GM18951 (cell line): ENCODE data around the gene ENO2.
"Not testable (repeated sequence)": the region's sequence is repeated elsewhere in the genome, so short reads cannot be mapped to it uniquely, and the experiment has no call there.

ENCODE experiments used
- POLR2A ChIP-seq: IDR thresholded peaks from 4 replicates; pipeline ENCODE4 v1.6.1; 2011; ENCODE audit warnings: mild to moderate bottlenecking; ENCODE audit not compliant: insufficient read length, insufficient read depth; ENCODE audit errors: extremely low read depth
- in situ Hi-C: fragments of 300-500 bp; cut with MboI; formaldehyde crosslinking; loops from one replicate; pipeline ENCODE4 v1.12.0; 2022; ENCODE audit warnings: low sequenced_read_pairs, mixed read lengths, inconsistent platforms; ENCODE audit not compliant: unreplicated experiment

Gene ENO2

DNA sequence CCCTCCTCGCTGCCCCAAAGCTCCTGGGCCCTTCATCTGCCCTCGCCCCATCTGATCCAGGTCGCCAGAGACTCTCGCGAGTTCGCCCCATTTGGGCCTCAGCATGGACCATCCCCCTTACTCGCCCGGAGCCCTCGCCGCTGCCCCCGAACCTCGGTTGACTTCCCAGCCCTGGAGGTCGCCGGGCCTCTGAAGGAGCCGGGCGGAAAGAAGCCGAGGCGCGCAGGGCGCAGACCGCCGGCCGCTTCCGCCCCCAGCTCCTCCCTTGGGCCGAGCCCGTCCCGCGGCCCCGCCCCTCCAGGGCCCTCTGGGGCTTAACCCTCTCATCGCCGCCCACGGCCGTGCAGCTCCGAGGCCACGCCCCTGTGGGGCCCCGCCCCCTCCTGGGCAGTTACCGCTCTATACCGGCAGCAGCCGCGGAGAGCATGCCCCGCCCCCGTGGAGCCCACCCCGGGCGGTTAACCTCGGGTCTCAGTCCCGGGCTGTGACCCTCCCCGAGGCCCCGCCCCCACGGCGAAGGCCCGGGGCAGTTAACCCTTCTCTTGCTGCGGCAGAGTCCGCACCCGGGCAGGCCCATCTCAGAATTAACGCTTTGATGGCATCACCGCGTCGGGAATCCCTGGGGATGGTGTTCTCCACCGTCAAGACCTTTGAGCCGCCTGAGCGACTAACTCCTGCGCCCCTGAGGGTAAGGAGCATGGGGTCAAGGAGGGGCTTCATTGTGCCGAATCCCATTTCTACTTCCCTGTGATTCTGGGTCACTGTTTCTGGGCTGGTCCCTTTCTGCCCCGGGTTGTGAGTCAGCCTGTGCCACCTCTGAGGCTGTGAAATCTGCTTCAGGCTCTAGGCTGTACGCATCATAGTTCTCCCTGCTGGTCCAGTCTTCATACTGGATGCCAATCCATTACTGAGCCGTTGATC, 41.0 kb upstream of the ENO2 start, which contains the start of gene SPSB2:
Gene SPSB2 (minus strand): TSS at position 210 of the 921 bp plus-strand sequence. CDS start 402 bp downstream, outside the sequence.
- TF ChIP-seq POLR2A = peak; percentile 78
- in situ Hi-C loops = no loop called here

DNA sequence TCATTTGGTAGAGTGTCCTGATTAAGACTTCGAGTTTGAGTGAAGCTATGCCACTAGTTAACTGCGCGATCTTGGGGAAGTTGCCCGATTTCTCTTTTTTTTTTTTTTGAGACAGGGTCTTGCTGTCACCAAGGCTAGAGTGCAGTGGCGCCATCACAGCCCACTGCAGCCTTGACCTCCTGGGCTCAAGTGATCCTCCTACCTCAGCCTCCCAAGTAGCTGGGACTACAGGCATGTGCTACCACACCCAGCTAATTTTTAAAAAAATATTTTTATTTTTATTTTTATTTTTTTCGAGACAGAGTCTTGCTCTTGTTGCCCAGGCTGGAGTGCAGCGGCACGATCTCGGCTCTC, 40.4 kb upstream of the ENO2 start:
- in situ Hi-C loops = not testable (repeated sequence)

DNA sequence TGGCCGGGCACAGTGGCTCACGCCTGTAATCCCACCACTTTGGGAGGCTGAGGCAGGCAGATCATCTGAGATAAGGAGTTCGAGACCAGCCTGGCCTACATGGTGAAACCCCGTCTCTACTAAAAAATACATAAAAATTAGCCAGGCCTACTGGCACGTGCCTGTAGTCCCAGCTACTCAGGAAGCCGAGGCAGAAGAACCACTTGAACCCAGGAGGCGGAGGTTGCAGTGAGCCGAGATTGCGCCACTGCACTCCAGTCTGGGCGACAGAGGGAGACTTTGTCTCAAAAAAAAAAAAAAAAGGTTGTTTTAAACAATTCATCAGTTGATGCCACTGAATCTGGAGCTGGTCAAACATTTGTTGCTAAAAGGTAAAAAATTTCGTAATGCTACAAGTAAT, 34.6 kb upstream of the ENO2 start:
- in situ Hi-C loops = not testable (repeated sequence)

DNA sequence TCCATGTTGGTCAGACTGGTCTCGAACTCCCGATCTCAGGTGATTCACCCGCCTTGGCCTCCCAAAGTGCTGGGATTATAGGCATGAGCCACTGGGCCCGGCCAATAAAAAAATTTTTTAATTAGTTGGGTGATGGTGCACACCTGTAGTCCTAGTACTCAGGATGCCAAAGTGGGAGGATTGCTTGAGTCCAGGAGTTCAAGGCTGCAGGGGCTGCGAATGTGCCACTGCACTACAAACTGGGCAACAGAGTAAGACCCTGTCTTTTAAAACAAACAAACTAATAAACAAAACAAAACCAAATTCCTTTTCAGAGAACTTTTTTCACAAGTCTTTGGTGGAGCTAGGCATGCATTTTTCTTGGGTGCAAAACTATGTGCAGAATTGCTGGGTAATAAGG, 31.1 kb upstream of the ENO2 start:
- in situ Hi-C loops = no loop called here
- TF ChIP-seq POLR2A = no peak

DNA sequence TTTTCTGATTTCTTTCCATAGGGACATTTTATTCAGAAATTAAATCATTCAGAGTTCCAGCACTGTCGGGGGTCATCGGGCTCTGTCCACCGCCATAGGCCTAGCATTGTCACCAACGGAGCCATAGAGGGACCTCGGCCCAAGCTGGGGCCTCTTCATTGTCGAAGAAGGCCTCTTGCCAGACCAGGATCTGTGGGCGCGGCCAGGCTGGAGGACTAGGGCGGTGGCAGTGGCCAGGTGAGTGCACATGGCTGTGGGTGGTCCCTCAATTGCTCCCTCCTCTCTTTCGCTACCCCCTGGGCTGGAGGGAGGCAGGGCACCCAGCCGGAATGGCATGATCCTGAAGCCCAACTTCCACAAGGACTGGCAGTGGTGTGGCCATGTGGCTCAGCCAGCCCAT, 30.7 kb upstream of the ENO2 start:
- TF ChIP-seq POLR2A = no peak
- in situ Hi-C loops = no loop called here

DNA sequence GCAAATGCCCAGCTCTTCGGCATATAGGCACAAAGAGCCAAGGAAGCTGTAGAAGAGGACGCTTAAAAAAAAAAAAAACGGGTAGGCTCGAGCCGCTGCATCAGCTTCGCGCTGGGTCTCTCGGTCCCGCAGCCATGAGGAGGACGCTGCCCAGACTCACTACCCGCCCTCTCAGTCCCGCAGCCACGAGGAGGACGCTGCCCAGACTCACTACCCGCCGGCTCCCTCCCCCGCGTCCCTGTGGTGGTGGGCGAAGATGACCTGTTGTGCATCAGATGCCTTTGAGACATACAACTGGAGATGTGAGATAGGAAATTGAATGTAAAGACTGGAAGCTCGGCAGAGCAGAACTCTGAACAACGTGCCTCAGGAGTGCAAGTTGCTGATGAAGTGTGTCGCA, 29.8 kb upstream of the ENO2 start:
- in situ Hi-C loops = no loop called here
- no peak for TF ChIP-seq POLR2A

DNA sequence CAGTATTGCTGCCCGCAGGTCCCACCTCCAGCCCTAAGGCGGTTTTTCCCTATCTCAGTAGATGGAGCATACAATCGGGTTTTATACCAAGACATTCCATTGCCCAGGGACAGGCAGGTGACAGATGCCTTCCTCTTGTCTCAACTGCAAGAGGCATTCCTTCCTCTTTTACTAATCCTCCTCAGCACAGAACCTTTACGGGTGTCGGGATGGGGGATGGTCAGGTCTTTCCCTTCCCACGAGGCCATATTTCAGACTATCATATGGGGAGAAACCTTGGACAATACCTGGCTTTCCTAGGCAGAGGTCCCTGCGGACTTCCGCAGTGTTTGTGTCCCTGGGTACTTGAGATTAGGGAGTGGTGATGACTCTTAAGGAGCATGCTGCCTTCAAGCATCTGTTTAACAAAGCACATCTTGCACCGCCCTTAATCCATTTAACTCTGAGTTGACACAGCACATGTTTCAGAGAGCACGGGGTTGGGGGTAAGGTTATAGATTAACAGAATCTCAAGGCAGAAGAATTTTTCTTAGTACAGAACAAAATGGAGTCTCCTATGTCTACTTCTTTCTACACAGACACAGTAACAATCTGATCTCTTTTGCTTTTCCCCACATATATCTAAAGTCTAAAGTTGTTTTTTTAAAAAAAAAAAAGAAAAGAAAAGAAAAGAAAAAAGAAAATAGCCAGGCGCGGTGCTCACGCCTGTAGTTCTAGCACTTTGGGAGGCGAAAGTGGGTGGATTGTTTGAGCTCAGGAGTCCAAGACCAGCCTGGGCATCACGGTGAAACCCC, 28.0 kb upstream of the ENO2 start:
- in situ Hi-C loops = not testable (repeated sequence)

DNA sequence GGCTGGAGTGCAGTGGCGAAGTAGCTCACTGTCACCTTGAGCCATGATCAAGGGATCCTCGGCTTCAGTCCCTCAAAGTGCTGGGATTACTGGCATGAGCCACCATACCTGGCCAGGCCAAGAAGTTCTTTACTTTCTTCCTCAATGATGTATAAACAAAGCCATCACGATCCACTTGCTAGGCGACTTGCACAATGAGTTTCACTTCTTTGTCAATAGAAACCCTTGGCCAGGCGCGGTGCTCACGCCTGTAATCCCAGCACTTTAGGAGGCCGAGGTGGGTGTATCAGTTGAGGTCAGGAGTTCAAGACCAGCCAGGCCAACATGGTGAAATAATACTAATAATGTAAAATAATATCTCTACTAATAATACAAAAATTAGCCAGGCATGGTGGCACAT, 26.9 kb upstream of the ENO2 start:
- no peak for TF ChIP-seq POLR2A
- in situ Hi-C loops = no loop called here

DNA sequence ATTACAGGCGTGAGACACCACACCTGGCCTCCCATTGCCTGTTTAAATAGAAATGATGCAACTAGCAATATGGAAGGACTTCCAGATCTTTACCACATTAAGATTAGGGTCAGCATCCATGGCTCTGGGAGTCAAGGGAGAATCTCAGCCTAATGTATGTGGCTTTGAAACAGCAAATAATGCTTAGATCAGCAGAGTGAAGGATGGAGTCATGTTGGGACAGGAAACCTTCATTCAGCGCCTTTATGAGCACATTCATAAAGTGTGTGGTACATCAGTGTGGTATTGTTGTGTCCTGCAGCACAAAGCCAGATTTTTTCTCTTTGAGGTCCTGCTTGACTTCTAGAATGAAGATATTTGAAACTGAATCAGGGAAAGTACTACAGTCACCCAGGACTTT, 26.0 kb upstream of the ENO2 start:
- in situ Hi-C loops = no loop called here
- TF ChIP-seq POLR2A = no peak

DNA sequence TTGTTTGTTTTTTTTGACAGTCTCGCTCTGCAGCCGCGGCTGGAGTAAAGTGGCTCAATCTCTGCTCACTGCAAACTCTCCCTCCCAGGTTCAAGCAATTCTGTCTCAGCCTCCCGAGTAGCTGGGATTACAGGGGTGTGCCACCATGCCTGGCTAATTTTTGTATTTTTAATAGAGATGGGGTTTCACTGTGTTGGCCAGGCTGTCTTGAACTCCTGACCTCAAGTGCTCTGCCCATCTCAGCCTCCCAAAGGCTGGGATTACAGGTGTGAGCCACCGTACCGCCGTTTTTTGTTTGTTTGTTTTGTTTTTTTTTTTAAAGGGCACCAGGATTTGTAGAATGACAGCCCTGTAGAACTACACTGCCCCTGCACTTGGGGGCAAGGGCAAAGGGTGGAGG, 25.6 kb upstream of the ENO2 start:
- in situ Hi-C loops = not testable (repeated sequence)

DNA sequence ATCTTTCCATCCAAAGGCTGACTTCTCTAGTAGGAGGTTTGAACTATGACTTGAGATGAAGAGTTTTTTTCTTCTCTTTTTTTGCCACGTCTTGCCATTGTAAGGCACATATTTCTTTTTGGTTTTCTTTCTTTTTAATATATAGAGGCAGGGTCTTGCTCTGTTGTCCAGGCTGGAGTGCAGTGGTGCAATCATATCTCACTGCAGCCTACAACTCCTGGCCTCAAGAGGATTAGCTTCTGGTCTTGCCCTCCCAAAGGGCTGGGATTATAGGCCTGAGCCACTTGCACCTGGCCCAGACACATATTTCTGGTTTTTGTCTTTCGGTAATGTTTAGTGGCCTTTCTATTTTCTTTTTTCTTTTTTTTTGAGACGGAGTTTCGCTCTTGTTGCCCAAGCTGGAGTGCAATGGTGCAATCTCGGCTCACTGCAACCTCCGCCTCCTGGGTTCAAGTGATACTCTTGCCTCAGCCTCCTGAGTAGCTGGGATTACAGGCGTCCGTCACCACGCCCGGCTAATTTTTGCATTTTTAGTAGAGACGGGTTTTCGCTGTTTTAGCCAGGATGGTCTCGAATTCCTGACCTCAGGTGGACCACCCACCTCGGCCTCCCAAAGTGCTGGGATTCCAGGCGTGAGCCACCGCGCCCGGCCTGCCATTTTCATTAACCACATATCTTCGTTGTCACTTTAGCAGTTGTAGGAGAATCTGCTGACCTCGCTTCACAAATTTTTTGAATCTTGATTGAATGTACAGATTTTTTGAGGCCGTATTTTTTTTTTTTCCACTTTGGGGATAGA, 24.4 kb upstream of the ENO2 start:
- in situ Hi-C loops = not testable (repeated sequence)

DNA sequence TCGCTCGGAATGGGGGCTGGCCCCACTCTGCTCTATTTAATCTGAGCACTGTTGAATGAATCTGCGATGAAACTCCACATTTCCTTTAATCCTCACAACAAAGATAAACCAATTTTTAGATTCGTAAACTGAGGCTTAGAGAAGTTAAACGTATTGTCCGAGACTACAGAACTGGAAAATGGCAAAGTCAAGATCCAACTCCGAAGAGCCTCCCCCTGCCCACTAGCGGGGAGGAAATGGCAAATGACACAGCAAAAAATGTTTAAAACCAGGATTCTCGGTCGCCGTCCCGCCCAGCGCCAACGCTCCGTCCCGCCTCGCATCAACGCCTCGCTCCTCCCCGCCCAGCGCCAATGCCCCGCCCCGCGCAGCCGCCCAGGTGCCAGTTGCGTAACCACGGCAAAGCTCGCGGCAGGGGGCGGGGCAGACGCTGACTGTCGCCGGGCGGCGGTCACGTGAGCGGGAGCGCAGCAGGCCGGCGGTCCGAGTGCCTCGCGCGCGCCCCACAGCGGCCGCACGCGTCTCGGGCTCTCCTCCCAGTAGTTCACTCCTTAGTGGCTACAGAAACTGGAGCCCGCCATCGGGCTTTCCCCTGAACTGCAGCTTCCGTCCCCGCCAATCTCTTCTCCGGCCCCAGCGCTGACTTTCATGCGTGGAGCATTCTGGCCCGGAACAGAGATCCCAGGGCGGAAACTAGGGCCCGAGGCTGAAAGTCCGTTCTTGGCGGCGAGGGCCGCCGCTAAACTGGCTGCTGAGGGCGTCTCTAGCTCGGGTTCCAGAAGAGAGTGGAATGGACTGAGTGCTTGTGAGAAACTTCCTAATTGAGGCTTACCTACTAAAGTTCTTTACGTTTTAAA, 23.4 kb upstream of the ENO2 start:
- in situ Hi-C loops = no loop called here

DNA sequence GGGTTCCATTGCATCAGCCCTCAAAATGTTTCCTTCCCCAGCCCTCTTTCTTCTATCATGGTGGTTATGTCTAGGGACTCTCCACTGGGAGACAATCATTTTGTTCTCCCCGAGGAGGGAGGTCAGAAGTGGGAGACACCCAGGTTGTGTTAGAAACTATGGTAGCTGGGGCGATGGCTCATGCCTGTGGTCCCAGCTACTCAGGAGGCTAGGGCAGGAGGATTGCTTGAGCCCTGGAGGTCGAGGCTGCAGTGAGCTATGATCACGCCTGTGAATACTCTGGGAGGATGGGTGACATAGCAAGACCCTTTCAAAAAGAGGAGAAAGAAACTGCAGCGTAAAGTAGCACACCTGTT, 22.8 kb upstream of the ENO2 start:
- no peak for TF ChIP-seq POLR2A
- in situ Hi-C loops = no loop called here

More for the DNA sequence above, 23.4 kb upstream of the ENO2 start:
- peak; percentile 71 for TF ChIP-seq POLR2A

DNA sequence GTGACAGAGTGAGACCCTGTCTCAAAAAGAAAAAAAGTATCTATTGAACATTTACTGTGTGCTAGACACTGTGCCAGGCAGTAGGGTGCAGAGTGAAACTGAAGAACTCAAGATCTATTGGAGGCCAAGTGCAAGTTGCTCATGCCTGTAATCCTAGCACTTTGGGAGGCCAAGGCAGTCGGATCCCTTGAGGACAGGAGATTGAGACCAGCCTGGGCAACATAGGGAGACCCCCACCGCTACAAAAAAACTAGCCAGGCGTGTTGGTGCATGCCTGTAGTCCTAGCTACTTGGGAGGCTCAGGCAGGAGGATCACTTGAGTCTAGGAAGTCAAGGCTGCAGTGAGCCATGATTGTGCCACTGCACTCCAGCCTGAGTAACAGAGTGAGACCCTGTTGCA, 21.7 kb upstream of the ENO2 start:
- in situ Hi-C loops = not testable (repeated sequence)
